ENCODE measurements around the gene GPER1. TPM values are rescaled to one million over a fixed set of nuclear protein-coding genes. Genes with fewer than 3 reads are reported as not detected.

The GPER1 gene
- total RNA-seq, 4 donors from 2014 or later: 12.5 to 29.2 (median 21.2) TPM

DNA sequence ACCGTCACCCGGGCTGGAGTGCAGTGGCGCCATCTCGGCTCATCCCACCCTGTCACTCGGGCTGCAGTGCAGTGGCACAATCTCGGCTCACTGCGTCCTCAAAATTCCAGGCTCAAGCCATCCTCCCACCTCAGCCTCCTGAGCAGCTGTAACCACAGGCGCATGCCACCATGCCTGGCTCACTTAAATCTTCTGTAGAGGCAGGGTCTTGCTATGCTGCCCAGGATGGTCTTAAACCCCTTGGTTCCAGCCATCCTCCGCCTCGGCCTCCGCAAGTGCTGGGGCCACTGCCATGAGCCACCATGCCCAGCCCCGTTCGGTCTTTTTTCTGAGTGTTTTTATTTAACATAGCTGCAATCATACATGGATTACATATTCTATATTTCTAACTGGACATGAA, 41.5 kb downstream of the GPER1 start:
- Histone ChIP-seq H3K27me3 (no peaks in the 10 kb centered on the region), H3K36me3 (no peaks in the 10 kb centered on the region), H3K4me1 (peaks cover 8 to 10% of the 10 kb centered on the region in 2 donors), H3K9me3 (no peaks in the 10 kb centered on the region), H3K4me3 (replicated peaks in 1 of 3) (no peak overlapping the region), H3K27ac (no peak overlapping the region)
- intact Hi-C loops (cut with DNase I): no loop called here
- 94 to 99% methylated on average over 8 to 9 of the region's 13 CpGs for WGBS, 2 donors
- TF ChIP-seq, protein P1, sequence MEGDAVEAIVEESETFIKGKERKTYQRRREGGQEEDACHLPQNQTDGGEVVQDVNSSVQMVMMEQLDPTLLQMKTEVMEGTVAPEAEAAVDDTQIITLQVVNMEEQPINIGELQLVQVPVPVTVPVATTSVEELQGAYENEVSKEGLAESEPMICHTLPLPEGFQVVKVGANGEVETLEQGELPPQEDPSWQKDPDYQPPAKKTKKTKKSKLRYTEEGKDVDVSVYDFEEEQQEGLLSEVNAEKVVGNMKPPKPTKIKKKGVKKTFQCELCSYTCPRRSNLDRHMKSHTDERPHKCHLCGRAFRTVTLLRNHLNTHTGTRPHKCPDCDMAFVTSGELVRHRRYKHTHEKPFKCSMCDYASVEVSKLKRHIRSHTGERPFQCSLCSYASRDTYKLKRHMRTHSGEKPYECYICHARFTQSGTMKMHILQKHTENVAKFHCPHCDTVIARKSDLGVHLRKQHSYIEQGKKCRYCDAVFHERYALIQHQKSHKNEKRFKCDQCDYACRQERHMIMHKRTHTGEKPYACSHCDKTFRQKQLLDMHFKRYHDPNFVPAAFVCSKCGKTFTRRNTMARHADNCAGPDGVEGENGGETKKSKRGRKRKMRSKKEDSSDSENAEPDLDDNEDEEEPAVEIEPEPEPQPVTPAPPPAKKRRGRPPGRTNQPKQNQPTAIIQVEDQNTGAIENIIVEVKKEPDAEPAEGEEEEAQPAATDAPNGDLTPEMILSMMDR (IDR thresholded peaks at IDR 0.05): no peak
- no peak for TF ChIP-seq POLR2A (IDR thresholded peaks at IDR 0.05)
- DNase-seq: no peak

DNA sequence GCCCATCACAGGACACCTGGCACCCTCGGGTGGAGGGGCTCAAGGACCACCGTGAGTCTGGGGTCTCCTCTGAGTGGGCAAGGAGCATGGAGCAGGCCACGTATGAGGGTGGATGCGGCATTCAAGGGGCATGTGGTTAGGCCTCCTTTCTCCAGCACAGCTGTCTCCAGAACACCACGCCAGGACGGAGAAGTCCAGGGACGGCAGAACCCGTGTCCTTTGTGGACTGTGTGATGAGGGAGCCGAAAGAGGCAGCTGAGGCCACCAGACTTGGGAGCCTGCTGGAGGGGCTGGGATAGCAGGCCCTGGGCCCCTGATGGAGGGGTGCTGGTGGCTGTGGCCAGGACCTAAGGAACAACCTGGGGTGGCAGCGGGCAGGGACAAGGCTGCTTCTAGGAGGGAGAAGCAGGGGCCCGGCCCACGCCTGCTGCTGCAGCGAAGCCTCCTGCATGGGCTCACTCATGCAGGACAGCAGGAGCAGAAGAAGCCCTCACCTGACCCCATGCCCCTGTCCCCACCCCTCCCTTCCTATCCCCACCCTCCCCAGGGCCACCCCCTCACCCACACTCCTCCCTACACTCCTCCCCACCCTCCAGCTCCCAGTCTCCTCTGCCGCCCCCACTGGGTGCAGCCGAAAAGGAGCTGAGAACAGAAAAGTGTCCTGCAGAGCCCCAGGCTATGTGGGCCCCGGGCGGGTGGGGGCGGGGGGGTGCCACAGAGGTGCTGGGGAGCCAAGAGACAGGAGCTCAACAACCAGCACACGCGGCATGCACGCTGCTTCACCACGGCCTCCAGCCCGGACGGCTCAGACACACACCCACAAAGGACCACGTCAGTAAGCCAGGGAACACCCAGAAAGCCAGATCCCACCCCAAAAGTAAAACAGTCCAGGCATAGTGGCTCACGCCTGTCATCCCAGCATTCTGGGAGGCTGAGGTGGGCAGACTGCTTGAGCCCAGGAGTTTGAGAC, 42.4 kb downstream of the GPER1 start:
- H3K27me3 ChIP-seq: no peaks in the 10 kb centered on the region
- no peak for DNase-seq
- 96% methylated on average over 24 to 25 of the region's 26 CpGs for WGBS, 2 donors
- no peak overlapping the region for H3K4me3 ChIP-seq (replicated peaks in 1 of 3)
- no peaks in the 10 kb centered on the region for H3K36me3 ChIP-seq
- TF ChIP-seq, protein P1 (IDR thresholded peaks at IDR 0.05): no peak
- TF ChIP-seq POLR2A (IDR thresholded peaks at IDR 0.05): no peak
- H3K27ac ChIP-seq: no peak overlapping the region
- no peaks in the 10 kb centered on the region for H3K9me3 ChIP-seq
- H3K4me1 ChIP-seq: peaks cover 6 to 7% of the 10 kb centered on the region in 2 donors
- intact Hi-C loops (cut with DNase I): no loop called here

DNA sequence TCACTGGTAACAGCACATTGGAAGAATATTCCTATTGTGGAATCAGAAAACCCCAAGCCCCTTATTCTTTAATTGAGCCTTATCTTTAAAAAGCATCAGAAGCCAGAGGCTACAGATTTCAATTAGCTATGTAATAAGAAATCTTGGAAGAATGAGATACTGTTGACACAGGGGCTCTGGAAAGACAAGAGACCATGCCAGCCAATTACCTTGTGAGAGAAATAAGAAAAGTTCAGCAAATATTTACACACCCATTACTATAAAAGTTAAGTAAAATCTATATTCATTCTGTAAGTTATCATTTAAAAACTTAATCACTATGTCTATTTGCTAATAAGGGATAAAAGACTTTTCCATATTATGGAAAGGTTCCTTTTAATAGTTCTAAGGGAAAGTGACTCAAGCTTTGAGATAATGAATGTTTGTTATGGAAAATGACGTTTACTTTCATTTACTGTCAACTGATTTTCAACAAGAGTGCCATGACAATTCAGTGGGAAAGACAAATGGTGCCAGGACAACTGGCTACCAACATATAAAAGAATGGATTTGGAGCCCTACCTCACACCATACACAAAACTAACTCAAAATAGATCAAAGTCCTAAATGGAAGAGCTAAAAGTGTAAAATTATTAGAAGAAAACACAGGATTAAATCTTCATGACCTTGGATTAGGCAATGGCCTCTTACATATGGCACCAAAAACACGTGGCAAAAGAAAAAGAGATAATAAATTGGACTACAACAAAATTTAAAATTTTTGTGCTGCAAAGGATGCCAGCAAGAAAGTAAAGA, 43.8 kb downstream of the GPER1 start:
- intact Hi-C loops (cut with DNase I): no loop called here
- H3K27me3 ChIP-seq: no peaks in the 10 kb centered on the region
- no peak overlapping the region for H3K27ac ChIP-seq
- TF ChIP-seq POLR2A (IDR thresholded peaks at IDR 0.05): no peak
- TF ChIP-seq, protein P1 (IDR thresholded peaks at IDR 0.05): no peak
- H3K4me1 ChIP-seq: peaks cover 9% of the 10 kb centered on the region in 2 donors
- no peak for DNase-seq
- no peaks in the 10 kb centered on the region for H3K9me3 ChIP-seq
- H3K4me3 ChIP-seq (replicated peaks in 1 of 3): no peak overlapping the region
- WGBS, 2 donors: 91 to 93% methylated on average over 2 of the region's 2 CpGs
- no peaks in the 10 kb centered on the region for H3K36me3 ChIP-seq

DNA sequence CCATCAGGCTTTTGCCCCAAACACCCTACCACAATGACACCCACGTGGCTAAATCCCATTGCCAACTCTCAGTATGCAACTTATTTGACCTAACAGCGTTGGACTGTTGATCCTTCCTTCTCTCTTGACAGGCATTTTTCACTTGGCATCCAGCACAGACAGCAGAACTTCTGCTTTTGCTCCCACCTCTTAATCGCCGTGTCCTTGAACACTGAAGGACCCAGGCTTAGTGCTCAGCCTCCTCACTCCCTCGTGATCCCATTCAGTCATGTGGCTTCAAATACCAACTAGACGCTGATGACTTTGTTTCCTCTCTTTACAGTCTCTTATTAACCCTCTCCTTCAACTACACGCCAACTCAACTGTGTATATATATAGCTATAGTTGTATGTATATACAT, 47.0 kb downstream of the GPER1 start:
- no peaks in the 10 kb centered on the region for H3K27me3 ChIP-seq
- H3K4me1 ChIP-seq: peaks cover 22 to 26% of the 10 kb centered on the region in 2 donors
- H3K27ac ChIP-seq: peak overlapping the region; percentile 52 to 61 (median 60)
- H3K36me3 ChIP-seq: no peaks in the 10 kb centered on the region
- peak; percentile 70 to 77 for DNase-seq
- no peak overlapping the region for H3K4me3 ChIP-seq (replicated peaks in 1 of 3)
- 39 to 49% methylated on average over 7 of the region's 7 CpGs for WGBS, 2 donors
- no peak for TF ChIP-seq POLR2A (IDR thresholded peaks at IDR 0.05)
- TF ChIP-seq, protein P1 (IDR thresholded peaks at IDR 0.05): no peak
- H3K9me3 ChIP-seq: no peaks in the 10 kb centered on the region
- intact Hi-C loops (cut with DNase I): no loop called here
